HG03521 (cell line): Measurements from ENCODE around the gene C20orf173.
"Not testable (repeated sequence)": the region's sequence is repeated elsewhere in the genome, so short reads cannot be mapped to it uniquely, and the experiment has no call there.

ENCODE experiments used
- ATAC-seq: cut with Tn5 transposase; IDR thresholded peaks from one replicate; pipeline ENCODE4 v1.9.1; 2021; ENCODE audit warnings: mild to moderate bottlenecking, moderate library complexity; ENCODE audit not compliant: unreplicated experiment

Gene C20orf173

DNA sequence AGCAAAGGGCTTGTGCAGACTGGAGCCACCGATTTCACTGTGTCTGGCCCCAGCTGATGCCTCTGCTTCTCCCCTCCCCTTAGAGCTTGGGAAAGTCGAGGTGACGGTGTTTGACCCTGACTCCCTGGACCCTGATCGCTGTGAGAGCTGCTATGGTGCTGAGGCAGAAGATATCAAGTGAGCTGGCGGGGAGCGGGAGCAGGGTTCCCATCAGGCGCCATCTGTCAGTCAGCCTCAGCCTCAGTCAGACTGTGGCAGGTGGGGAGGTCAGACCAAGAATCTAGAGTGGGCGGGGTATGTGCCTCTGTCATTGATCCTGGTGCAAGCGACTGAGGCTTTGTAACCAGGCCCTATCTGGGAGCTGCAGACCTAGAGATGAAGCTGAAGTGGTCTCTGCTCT is 17.9 kb upstream of the C20orf173 start:
- ATAC-seq = no peak

DNA sequence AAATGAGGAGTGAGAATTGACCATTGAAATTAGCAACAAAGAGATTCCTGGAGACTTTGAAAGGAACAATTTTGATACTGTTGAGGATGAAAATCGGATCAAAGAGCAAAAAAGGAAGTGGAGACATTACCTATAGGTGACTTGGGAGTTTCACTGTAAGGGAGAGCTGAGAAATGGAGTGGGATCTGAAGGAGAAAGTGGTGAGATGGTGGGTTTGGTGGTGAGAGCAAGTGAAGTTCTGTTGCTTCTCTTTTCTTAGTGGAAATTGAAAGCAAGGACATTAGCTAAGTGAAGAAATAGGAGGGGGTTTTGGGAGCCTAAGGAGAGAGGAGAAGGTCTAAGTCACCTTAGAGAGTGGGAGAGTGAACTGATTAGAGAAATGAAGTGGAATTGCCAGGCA is 16.7 kb upstream of the C20orf173 start:
- no peak for ATAC-seq

DNA sequence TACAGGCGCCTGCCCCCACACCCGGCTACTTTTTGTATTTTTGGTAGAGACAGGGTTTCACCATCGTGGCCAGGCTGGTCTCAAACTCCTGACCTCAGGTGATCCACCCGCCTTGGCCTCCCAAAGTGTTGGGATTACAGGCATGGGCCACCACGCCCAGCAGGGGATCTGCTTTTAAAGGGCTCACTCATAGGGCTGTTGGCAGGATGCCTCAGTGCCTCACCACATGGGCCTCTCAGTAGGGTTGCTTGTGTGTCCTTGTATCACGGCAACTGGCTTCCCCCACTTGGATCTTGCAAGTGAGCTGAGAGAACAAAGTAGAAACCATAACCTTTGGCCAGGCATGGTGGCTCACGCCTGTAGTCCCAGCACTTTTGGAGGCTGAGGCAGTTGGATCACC is 15.5 kb upstream of the C20orf173 start:
- ATAC-seq = not testable (repeated sequence)

DNA sequence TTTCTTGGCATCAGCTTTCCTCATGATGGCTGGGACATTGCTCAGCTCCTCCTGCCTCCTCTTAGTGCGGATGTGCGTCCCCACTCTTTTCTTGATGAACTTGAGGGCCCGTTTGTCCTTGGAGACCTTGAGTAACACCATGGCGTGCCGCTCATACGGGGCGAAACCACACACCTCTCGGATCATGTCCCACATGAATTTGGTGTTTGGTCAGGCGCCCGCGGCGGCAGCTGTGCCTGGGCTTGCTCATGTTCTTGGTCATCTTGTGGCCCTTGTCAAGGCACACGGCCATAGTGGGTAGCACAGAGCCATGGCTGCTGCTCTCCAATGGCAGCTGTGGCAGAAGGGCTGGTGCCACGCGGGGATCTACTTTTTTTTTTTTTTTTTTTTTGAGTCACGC is 15.0 kb upstream of the C20orf173 start:
- no peak for ATAC-seq

DNA sequence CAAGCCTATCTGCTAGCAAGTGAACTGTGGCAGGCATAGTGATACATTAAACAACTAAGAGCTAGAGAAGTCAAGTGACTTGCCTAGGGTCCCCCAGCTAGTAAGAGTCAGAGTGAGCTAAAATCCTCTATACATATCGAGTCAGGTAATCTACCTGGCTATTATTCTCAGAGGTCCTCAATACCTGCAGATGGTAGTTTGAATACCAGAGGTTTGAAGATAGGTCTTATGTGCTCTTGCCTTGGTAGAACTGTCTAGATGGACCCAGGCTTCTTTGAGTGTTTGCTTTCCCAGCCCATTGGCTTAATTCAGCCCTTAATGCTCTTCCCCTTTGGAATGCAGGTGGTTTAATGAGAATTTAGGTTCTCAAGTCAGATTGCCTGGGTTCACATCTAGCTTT is 13.5 kb upstream of the C20orf173 start:
- ATAC-seq = no peak

DNA sequence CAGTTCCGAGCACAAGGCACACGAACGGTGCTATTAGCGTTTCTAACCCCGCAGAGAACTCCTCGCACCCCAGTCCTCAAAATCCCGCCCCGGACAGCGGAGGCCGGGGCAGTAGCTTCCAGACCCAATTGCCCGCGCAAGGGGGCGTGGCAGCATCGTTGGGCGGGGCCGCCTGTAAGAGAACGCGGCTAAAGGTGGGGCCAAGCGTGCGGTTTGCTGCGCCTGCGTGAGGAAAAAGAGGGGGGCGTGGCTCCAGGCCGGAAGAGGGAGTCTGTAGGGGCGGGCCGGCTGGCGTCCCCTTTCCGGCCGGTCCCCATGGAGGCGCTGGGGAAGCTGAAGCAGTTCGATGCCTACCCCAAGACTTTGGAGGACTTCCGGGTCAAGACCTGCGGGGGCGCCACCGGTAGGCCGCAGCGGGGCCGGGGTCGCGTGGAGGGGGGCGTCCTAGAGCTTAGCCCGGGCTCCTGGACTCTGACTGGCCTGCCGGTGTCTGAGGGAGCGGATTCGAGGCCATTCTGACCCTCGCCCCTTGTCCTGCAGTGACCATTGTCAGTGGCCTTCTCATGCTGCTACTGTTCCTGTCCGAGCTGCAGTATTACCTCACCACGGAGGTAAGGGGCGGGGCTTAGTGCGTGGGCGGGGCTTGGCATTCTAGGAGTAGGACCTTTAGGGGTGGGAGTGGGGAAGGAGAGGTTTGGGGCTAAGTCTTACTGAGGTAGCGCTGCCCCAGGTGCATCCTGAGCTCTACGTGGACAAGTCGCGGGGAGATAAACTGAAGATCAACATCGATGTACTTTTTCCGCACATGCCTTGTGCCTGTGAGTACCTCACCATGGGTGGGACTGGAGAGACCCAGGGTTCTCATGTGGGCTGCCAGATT is 12.6 kb upstream of the C20orf173 start, which contains the start of gene ERGIC3:
Gene ERGIC3, plus strand, starts transcription at position 296 of the 880 bp plus-strand sequence. Its CDS starts 20 bp downstream, at position 316.
- ATAC-seq = peak; percentile 90

DNA sequence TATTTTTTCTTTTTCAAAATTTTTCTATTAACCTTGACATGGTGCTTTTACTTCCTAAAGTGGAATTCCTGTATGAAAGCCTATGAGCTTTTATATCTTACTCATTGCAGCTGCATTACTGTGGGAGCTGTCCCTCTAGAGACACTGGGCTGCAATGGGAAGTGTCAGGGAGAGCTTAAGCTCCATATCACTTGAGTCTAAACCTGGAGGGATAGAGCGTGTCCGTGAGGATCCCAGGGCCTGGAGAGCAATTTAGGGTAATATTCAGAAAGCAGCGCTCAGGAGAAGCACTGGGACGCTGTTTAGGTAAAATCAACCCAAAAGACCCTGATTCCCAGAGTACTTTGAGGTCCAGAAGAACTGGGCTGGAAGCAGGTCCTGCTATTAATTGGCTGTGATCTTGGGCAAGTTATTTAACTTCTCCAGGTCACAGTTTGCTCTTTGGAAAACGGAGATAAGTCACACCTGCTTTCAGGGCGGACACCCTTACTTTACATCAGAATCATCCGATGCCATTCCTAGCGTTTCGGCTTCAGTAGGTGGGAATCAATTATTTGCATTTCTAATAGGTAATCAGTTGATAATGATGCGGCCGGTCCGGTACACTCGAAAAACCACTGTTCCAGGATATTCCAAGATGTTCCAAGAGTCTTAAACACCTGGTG is 11.8 kb upstream of the C20orf173 start:
- ATAC-seq = no peak

DNA sequence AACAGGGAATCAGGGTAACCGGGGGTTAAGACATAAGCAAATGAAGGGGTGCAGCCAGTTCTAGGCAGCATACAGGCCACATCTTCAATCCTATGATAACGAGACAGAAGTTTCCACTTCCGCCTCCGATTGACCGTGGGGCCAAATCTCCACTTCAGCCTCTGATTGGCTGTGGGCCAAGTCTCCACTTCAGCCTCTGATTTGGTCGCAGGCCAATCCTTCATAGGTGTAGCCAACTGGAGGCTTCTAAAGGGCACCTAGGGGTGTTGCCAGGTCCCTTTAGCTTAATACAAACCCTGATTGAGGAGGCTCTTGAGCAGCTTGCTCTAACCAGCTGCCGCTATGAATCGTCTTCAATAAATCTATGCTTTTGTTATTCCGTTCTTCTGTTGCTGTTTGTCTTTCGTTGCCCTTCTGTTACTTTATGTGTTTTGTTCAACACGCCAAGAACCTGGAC is 10.3 kb upstream of the C20orf173 start:
- no peak for ATAC-seq

DNA sequence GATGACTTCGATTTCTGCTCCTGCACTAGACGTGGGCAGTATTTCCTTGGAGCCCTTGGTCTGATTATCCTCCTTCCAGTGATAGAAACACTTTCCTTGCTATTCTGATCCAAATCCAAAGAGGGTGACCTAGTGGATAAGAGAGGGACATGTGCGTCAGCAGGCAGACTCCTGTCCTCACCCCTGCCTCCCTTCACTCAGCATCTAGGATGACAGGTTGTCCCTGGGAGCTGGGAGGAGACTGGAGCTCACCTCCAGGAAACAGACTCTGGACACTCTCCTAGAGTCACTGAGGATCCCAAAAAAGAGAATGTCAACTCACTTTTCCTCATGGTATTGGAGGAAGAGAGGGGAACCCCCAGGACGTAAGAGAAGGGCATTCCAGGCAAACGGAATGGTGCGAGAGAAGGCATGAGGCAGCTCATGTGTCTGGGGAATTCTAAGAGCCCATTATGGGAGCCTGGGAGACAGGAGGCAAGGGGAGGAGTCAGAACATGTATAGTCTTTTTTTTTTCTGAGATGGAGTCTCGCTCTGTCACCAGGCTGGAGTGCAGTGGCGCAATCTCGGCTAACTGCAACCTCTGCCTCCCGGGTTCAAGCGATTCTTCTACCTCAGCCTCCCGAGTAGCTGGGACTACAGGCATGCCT is 2.2 kb downstream of the C20orf173 start:
- no peak for ATAC-seq

DNA sequence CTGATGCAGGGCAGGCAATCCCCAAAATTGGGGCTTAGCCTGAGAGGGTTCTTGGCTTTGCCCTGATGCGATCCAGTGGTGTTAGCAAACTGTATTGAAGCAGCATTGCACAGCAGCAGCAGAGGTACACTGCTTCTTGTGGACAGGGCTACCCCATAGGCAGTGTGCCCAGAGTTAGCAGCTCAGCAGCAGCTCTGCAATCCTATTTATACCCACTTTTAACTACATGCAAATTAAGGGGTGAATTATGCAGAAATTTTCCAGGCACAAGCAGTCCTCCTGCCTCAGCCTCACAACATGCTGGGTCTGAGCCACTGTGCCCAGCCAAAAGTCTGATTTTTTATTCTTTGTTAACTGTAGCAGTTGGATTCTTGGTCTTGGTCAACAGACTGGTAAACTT is 3.8 kb downstream of the C20orf173 start:
- ATAC-seq = no peak

DNA sequence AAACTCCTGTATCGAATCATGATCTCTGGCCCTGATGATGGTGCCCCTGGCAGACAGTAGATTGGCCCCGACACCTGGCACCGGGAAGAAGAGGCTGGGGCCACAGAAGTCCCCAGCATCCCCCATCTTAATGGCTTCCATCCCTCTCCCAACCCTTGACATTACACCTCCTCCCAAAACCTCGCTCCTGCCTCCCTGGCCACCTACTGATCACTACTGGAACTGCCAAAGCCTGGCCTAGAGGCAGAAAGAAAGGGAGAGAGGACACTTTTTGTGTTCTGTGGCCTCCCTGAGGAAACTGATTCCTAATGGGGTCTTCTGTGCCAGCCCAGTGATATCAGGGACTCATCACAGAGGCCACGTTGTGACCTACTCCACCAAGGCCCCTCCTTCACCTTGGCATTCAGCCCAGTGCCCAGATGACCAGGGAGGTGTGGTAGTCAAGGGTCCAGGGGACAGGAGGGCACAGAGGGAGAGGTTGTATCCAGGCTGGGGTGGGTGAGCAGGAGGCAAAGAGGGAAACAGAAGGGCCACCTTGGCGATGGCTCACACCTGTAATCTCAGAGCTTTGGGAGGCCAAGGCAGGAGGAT is 6.1 kb downstream of the C20orf173 start:
- no peak for ATAC-seq

DNA sequence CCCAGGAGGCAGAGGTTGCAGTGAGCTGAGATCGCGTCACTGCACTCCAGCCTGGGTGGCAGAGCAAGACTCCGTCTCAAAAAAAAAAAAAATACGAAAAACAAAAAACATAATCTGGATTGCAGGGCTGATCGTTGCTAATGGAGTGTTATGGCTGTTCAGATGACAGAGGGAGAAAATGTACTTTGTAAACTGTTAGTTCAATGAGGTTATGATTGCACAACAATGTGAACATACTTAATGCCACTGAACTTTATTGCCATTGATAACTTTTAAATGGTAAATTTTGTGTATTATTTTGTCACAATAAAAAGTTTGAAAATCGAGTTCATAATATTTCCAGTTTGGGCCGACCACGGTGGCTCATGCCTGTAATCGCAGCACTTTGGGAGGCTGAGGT is 10.5 kb downstream of the C20orf173 start:
- no peak for ATAC-seq

DNA sequence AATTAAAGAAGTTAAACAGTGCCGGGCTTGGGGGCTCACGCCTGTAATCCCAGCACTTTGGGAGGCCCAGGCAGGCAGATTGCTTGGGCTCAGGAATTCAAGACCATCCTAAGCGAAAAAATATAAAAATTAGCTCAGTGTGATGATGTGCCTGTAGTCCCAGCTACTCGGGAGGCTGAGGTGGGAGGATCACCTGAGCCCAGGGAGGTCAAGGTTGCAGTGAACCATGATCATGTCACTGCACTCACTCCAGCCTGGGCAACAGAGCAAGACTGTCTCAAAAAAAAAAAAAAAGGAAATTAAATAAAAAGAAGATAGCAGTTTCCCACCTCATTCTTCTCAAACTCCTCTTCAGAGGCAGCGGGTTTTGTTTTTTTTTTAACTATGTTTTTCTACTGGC is 11.7 kb downstream of the C20orf173 start:
- ATAC-seq = not testable (repeated sequence)

DNA sequence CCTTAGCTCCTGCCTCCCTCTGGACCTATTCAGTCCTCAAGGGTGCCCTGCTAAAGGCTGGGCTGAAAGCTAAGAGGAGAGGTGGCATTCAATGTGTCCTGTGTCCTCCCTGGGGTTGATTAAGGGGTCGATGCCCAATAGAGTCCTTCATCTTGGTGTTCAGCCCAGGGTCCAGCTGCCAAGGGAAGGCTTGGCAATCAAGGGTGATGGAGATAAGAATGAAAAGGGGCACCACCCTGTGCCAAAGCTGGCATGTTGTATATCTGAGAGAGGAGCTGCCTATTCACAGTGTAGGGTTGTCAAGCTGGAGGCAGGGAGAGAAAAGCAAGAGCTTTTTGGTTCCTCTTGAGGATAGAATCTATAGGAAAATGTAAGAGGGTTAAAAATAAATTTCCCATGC is 12.3 kb downstream of the C20orf173 start:
- ATAC-seq = no peak

DNA sequence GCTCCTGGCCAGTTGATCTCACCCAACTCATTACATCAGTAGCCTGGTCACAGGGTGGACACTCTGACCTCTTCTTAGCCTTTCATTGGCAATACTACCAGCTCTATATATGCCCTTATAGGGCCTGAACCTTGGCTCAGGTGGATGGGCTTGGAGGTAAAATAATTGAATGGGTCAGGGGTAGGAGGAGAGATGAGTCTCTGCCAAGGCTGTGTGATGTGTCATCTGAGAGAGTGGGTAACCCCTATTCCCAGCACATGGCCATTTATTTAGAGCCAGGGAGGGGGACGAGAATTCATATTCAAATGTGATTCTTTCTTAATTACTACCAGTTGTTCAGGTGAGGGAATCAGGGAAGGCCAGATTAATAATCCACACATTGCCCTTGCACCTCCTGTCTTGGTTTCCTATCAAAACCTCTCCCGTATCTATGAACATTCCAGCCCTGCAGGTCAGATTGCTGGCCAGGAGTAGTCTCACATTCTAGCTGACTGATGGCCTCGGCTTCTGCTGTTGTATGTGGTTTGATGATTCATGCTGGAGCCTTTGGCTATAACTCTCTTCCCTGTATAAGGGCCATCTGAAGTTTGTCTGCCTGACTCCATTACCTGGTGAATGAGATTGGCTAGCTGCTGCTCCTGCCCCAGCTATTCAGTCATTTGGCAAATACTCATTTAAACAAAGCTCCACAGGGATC is 13.4 kb downstream of the C20orf173 start:
- no peak for ATAC-seq

DNA sequence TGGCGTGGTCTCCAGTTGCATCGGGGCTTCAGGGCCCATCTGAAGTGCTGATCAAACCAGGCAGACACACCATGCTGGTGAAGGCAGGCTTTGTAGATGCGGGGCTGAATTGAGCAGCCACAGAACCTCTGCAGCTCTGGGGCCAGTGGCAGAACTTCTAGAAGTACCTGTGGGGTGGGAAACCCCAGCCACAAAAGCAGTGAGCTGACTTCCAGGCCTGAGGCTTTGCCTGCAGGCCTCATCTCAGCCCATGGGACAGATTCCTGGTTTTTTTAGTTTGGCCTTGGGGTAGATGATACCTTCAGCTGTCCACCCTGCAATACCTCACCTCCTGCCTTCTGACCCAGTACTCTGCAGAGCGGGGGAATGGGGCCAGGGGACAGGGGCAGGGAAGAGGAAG is 14.1 kb downstream of the C20orf173 start:
- no peak for ATAC-seq

DNA sequence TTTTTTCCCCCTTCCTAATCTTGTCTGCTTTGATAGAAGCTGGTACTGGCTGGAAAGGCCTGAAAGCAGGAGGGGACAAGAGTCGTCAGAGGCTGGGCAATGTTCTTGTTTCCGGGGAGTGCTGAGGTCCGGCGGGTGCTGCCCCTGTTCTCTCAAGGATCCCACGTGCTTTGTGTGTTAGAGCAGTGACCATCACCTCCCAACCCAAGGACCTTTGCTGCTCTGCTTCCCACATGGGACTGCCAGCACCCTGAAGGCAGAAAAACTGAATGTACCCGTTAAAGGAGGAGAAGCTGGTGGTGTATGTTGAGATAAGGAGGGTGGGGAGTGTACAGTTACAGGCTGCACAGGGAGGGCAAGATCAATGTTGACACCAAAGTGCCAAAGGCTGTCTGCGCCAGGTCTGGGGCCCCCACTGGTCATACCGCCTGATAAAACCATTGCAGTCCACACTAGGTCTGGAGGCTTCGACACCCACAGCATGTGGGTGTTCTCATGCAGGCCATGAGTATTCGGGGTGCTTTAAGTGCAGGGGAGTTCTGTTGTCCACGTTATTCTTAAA is 15.0 kb downstream of the C20orf173 start:
- no peak for ATAC-seq

DNA sequence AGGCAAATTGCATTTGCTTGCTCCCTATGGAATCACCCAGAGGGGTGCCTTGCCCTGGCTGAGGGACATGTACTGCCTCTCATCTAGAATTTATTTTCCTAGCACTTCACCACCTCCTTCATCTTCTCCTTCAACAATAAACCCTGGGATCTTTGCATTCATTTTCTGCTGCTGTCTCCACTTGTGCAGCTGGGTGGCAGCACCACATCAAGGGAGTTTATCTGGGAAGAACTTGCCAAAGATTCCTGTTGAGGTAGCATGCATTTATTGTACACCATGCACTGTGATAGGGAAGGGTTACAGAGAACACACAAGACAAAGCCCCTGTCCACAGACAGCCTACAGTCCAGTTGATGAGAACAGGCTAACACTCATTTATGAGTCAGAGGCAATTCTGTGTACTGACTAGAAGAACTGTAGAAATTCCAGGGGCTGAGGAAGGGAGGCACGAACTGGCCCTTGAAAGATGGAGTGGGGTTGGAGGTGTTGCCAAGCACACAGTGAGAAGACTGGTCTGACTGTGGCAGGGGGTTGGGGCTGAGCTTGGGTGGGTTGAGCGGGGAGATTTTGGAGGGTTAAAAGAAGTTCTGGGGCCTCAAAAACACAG is 17.5 kb downstream of the C20orf173 start:
- ATAC-seq = no peak

DNA sequence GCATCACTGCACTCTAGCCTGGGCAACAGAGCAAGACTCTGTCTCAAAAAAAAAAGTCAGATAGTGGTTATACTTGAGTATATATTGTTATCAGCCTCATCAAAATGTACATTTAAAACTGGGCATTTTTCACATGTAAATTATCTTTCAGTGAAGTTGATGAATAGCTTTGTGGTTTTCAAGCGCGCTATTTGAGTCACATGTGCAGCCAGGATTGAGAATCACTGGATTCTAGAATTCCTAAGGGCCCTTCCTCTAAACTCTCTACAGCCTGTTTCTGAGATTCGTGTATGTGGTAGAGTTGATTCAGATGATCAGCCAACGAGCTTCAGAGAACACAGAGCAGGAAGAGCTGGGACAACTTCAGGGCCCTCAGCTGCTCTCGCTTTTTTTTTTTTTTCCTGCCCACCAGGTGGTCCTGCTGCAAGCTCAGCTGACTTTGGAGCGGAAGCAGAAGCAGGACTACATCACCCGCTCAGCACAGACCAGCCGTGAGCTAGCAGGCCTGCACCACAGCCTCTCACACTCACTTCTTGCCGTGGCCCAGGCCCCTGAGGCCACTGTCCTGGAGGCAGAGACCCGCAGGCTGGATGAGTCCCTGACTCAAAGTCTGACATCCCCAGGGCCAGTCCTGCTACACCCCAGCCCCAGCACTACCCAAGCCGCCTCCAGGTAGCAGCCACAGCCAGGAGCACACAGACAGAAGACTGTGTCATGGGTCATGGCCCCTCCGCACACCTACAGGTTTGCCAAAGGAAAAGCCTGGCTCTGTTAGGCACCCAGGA is 18.3 kb downstream of the C20orf173 start:
- ATAC-seq = no peak
